Thyroid gland (tissue), 4 donors: ENCODE data around the gene SLC46A3.

Experiments used
- CTCF ChIP-seq, 6 experiments: fragments of 200-600 bp in 3 of 6; fragments of 450-650 bp in 3 of 6; sonication (generic) in 3 of 6; IDR thresholded peaks; one replicate each; pipeline ENCODE4 v1.5.1; 2016 to 2019; ENCODE audit warnings: antibody characterized with exemption in 6 of 6, mild to moderate bottlenecking in 2 of 6, inconsistent platforms in 1 of 6, moderate library complexity in 1 of 6
- POLR2A ChIP-seq, 2 donors: fragments of 450-650 bp; IDR thresholded peaks; one replicate each; pipeline ENCODE4 v1.6.1; 2017; ENCODE audit warnings: antibody characterized with exemption in 2 of 2, mild to moderate bottlenecking in 2 of 2, moderate library complexity in 1 of 2

- TF ChIP-seq CTCF (IDR thresholded peaks at IDR 0.05) (no peak), POLR2A (IDR thresholded peaks at IDR 0.05) (no peak)
These were observed 47.5 kb downstream of the SLC46A3 start for GRCh38 chr13:28671126-28671792.
